Heart right ventricle (tissue), 16 donors: ENCODE results near the gene ENOX2. TPM values are rescaled to one million over a fixed set of nuclear protein-coding genes. Genes with fewer than 3 reads are reported as not detected.

Source experiments
- ATAC-seq, 8 donors: fragments of 200-7000 bp; cut with Tn5 transposase; one replicate each; pipeline ENCODE4 v1.9.1; 2020; ENCODE audit warnings: mild to moderate bottlenecking in 8 of 8, moderate library complexity in 8 of 8, moderate number of reproducible peaks in 1 of 8
- DNase-seq, 2 donors: peaks; one replicate each; pipeline ENCODE4 v3.0.0-alpha.2; 2020
- H3K27ac ChIP-seq, 10 donors: fragments of 200-600 bp; sonication (generic) in 2 of 10; one replicate each; pipeline versions ENCODE4 v1.5.0 to v1.8.0; 2020 to 2022; ENCODE audit warnings: mild to moderate bottlenecking in 3 of 10
- H3K27me3 ChIP-seq, 7 donors: fragments of 200-600 bp; one replicate each; pipeline ENCODE4 v1.8.0; 2021 to 2022; ENCODE audit warnings: mild to moderate bottlenecking in 2 of 7
- H3K36me3 ChIP-seq, 9 donors: fragments of 200-600 bp; sonication (generic) in 1 of 9; one replicate each; pipeline versions ENCODE4 v1.5.0 to v1.8.0; 2020 to 2022; ENCODE audit warnings: mild to moderate bottlenecking in 2 of 9
- H3K4me1 ChIP-seq, 9 donors: fragments of 200-600 bp; sonication (generic) in 1 of 9; one replicate each; pipeline versions ENCODE4 v1.5.0 to v1.8.0; 2020 to 2022; ENCODE audit warnings: mild to moderate bottlenecking in 4 of 9
- H3K4me3 ChIP-seq, 10 donors: fragments of 200-600 bp; sonication (generic) in 2 of 10; one replicate each; pipeline versions ENCODE4 v1.5.0 to v1.8.0; 2020 to 2022; ENCODE audit warnings: mild to moderate bottlenecking in 7 of 10, moderate library complexity in 2 of 10
- H3K9me3 ChIP-seq, 11 donors: fragments of 200-600 bp in 10 of 11; sonication (generic) in 2 of 11; one replicate each; pipeline versions ENCODE4 v1.5.0 to v1.8.0; 2013 to 2022; ENCODE audit warnings: mild to moderate bottlenecking in 2 of 11, control low read depth in 1 of 11, moderate library complexity in 1 of 11
- CTCF ChIP-seq, 9 donors: fragments of 200-600 bp; sonication (generic) in 2 of 9; IDR thresholded peaks; one replicate each; pipeline versions ENCODE4 v1.5.0 to v1.8.0; 2021 to 2022; ENCODE audit warnings: antibody characterized with exemption in 9 of 9, mild to moderate bottlenecking in 5 of 9, moderate library complexity in 1 of 9
- WGBS, 2 donors: extraction: QIAGEN DNeasy Blood & Tissue Kit; methylation state at CpG; one replicate each; pipeline ENCODE4 v1.1.7; 2013; ENCODE audit warnings: inconsistent platforms in 1 of 2; 5-methylcytosine and 5-hydroxymethylcytosine counted together
- intact Hi-C, 10 donors: fragments of 100-400 bp; cut with DNase I; formaldehyde crosslinking; loops; one replicate each; pipeline versions ENCODE4 v1.11.1 to v1.14.2; 2022
- polyA plus RNA-seq, 2 donors: library from polyadenylated mRNA; stranded (reverse); fragments of 200-250 nt; gene quantifications; one replicate each; pipeline ENCODE4 v1.2.3, GENCODE V29; 2013
- total RNA-seq, 10 donors: library from RNA; stranded (reverse); fragmentation: NEBNext Ultra II Directional in 3 of 10; extraction: Animal tissue kit (Norgen Biotek cat#: 25700) in 3 of 10; gene quantifications; one replicate each; pipeline versions ENCODE4 v1.2.1 to v1.2.4, GENCODE V29; 2021 to 2023
- donor health status: Arrhythmogenic right ventricular cardiomyopathy.
- donor health status: ischemic (EF 13 %, LVEDD 7.1; RV severe dilation, severe dysfunction).
- donor health status: healthy with polysubstance abuse.
- donor health status: DM: no; HTN: yes; CAD: no.
- donor health status: DM: no; HTN: no; CAD: no.
- donor health status: ischemic (EF 25% LVEDD 6.9; RV normal size, moderate dysfunction).
- donor health status: ischemic (EF 25% LVEDD 5.7; RV mildly dilated, moderate dysfunction).
- donor health status: healthy.
- donor health status: DM: yes; HTN: yes; CAD: no.
- donor health status: Ischemic cardiomyopathy.
- donor health status: ischemic (EF 35%, LVEDD 5.7; RV mildly dilated, moderate dysfunction).
- donor health status: nonischemic (EF 11% LVEDD 7.7; RV severe dilation, severe dysfunction).
- donor health status: DM: yes; HTN: yes; CAD: no.
- donor health status: PGD.
- donor health status: ischemic (EF 29% LVEDD 5.4; RV normal size, mild dysfunction).
- donor health status: nonischemic (EF 23%, LVEDD 6.1; RV moderate dilation, normal function).

ENOX2 gene
- total and polyA plus RNA-seq, 12 donors: 3.4 to 22.6 (median 18.6) TPM

DNA sequence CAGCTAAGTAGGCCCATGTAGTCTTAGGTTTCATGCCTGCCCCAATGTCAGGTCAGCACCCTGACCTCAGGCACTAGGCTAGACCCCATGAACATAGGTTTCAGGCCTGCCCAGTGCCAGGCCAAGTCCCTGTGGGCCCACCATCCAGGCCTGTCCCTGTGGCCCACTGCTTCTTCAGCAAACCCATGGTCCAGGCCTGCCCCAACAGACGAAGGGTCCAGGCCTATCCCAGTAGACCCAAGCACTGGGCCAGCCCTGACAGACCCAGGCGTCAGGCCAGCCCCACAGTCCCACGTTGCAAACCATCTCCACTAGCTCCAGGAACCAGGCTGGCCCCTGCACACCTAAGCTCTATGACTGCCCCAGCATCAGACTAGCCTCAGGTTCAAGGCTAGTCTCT is 92.4 kb downstream of the ENOX2 start:
- WGBS, 2 donors: 94 to 95% methylated on average over 3 of the region's 3 CpGs
- no peaks in the 10 kb centered on the region for H3K27me3 ChIP-seq
- no peaks in the 10 kb centered on the region for H3K36me3 ChIP-seq
- no peak overlapping the region for H3K27ac ChIP-seq
- TF ChIP-seq CTCF (IDR thresholded peaks at IDR 0.05): no peak
- ATAC-seq (no peak), DNase-seq (no peak)
- H3K9me3 ChIP-seq: peaks cover 0 to 14% (median 0%) of the 10 kb centered on the region in 11 donors
- intact Hi-C loops: no loop called here
- no peaks in the 10 kb centered on the region for H3K4me1 ChIP-seq
- no peak overlapping the region for H3K4me3 ChIP-seq

DNA sequence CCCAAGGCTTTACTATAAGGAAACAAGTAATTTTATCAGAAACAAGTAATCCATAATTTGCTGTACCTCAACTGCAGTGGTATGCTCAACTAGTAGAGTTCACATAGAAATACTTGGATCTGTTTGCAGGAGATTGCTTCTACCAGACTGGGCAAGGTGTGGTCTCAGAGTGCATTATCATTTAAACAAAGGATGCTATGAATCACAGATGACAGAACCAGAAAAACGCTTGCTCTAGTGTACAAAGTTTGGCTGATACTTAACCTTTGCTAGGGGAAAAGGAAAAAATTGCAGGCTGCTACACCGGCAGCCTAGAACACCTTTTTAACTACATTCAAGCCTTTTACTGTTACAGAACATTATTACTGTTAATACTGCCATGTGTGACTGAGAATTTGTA is 97.1 kb downstream of the ENOX2 start:
- Histone ChIP-seq H3K9me3 (no peaks in the 10 kb centered on the region), H3K36me3 (no peaks in the 10 kb centered on the region), H3K27ac (no peak overlapping the region), H3K4me1 (no peaks in the 10 kb centered on the region), H3K4me3 (no peak overlapping the region), H3K27me3 (no peaks in the 10 kb centered on the region)
- ATAC-seq (no peak), DNase-seq (no peak)
- WGBS, 2 donors: 72 to 75% methylated on average over 2 of the region's 2 CpGs
- TF ChIP-seq CTCF (IDR thresholded peaks at IDR 0.05): no peak
- intact Hi-C loops: no loop called here

DNA sequence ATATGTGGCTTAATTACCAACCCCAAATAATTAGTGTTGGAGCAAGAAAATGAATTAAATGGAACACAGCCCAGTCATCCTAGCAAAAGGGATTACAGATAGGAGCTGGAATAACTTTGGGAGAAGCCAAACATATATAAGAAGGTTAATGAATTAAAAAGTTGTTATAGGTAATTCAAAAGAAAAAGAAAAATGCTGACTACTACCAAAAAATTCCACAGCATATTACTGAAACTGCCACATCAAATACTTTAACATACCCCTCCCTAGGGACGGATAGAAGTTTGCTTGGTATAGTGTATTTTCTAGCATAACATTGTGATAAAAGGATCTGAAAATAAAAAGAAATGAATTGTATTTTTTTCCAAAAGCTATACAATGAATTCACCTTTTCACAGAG is 99.5 kb downstream of the ENOX2 start:
- H3K4me1 ChIP-seq: no peaks in the 10 kb centered on the region
- intact Hi-C loops: no loop called here
- H3K4me3 ChIP-seq: no peak overlapping the region
- TF ChIP-seq CTCF (IDR thresholded peaks at IDR 0.05): no peak
- no peaks in the 10 kb centered on the region for H3K27me3 ChIP-seq
- DNase-seq: no peak
- H3K27ac ChIP-seq: no peak overlapping the region
- ATAC-seq: no peak
- no peaks in the 10 kb centered on the region for H3K9me3 ChIP-seq
- no peaks in the 10 kb centered on the region for H3K36me3 ChIP-seq
- WGBS, 2 donors: 90 to 100% methylated on average over 1 of the region's 1 CpG

GRCh38 chrX:130801901-130802300 is 101.1 kb downstream of the ENOX2 start:
- no peaks in the 10 kb centered on the region for H3K36me3 ChIP-seq
- H3K4me3 ChIP-seq: no peak overlapping the region
- no peak overlapping the region for H3K27ac ChIP-seq
- H3K4me1 ChIP-seq: no peaks in the 10 kb centered on the region
- DNase-seq: no peak
- no peaks in the 10 kb centered on the region for H3K27me3 ChIP-seq
- intact Hi-C loops: no loop called here
- 83% methylated on average over 2 of the region's 2 CpGs for WGBS, 2 donors
- no peak for ATAC-seq
- TF ChIP-seq CTCF (IDR thresholded peaks at IDR 0.05): no peak
- no peaks in the 10 kb centered on the region for H3K9me3 ChIP-seq

DNA sequence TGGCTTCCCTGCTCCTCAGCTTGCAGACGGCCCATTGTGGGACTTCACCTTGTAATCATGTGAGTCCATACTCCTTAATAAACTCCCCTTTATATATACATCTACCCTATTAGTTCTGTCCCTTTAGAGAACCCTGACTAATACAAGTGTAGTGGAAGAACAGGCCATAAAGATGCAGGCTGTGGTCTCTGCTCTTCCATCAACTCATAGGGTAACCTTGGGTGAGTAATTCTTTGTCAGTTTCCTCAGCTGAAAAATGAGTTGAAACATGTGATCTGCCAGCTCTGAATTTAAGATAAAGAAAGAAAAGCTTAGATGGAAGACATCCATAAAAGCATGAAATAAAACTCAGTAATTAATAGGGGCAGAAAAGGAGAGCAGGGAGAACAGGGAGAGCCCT is 103.6 kb downstream of the ENOX2 start:
- intact Hi-C loops: no loop called here
- no peak for ATAC-seq
- Histone ChIP-seq H3K27ac (no peak overlapping the region), H3K4me3 (no peak overlapping the region), H3K9me3 (no peaks in the 10 kb centered on the region), H3K27me3 (no peaks in the 10 kb centered on the region), H3K36me3 (no peaks in the 10 kb centered on the region), H3K4me1 (no peaks in the 10 kb centered on the region)
- 91 to 94% methylated on average over 1 of the region's 1 CpG for WGBS, 2 donors
- no peak for DNase-seq
- no peak for TF ChIP-seq CTCF (IDR thresholded peaks at IDR 0.05)
